Measurements from ENCODE around the gene SAMD5. TPM values are rescaled to one million over a fixed set of nuclear protein-coding genes. Genes with fewer than 3 reads are reported as not detected.

Gene SAMD5
- total and polyA plus RNA-seq, 2 experiments from 2014 or later = not detected

DNA sequence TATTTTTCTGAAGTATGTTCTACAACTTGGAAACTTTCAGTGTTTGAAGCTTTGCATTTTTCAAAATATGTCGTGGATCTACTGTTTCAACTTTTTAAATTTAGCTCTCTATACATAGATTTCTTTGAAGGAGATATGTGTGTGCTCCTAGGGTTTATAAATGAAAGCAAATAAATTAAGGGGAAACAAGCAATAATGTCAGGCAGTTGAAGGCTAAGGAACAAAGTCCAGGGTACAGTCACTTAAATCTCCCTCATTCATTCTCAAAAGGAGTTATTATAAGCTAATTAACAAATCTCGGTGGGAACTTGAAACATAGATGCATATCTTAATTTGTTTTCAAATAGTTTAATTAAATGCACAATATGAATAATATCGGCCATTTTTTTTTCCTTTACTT is 79.4 kb downstream of the SAMD5 start:
- Histone ChIP-seq H3K27ac (no peak overlapping the region), H3K79me2 (ENCODE audit: insufficient read depth) (no peaks in the 10 kb centered on the region), H2AFZ (no peak overlapping the region), H3K9me3 (ENCODE audit: low read depth) (no peaks in the 10 kb centered on the region), H3K9ac (no peak overlapping the region), H3K4me2 (ENCODE audit: unreplicated experiment) (no peak overlapping the region), H4K20me1 (ENCODE audit: insufficient read depth) (no peaks in the 10 kb centered on the region), H3K4me3 (no peak overlapping the region), H3K9me2 (ENCODE audit: insufficient read depth) (no peaks in the 10 kb centered on the region), H3F3A (ENCODE audit: insufficient read depth) (no peaks in the 10 kb centered on the region), H3K36me3 (ENCODE audit: low read depth) (no peaks in the 10 kb centered on the region), H3K4me1 (ENCODE audit: insufficient read depth) (no peaks in the 10 kb centered on the region), H3K27me3 (replicated peaks; ENCODE audit: insufficient read depth) (no peaks in the 10 kb centered on the region)
- 56 to 64% methylated on average over 3 of the region's 3 CpGs for WGBS, 2 experiments (ENCODE audit: low coverage in 1 of 2, low lambda C conversion rate in 2 of 2, missing lambda C conversion rate in 2 of 2)
- no peak for DNase-seq
- no peak for TF ChIP-seq EZH2 (IDR thresholded peaks at IDR 0.05; ENCODE audit: insufficient read depth, poor library complexity, severe bottlenecking)
- TF ChIP-seq EZH2phosphoT487 (IDR thresholded peaks at IDR 0.05; ENCODE audit: insufficient read depth, low read depth) = no peak
- in situ Hi-C loops (cut with MboI) = no loop called here

DNA sequence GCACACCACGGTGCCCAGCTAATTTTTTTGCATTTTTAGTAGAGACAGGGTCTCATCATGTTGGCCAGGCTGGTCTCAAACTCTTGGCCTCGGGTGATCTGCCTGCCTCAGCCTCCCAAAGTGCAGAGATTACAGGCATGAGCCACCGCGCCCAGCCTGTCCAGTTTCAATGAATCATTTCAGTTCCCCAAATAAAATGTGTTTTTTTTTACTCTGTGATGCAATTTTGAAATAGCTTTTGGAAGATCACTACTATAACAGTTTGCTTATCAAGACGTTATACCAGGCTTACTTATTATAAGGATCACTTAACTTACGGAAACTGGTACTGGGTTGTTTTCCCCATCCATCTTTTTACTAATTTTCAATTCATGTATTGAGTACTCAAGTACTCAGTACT is 80.0 kb downstream of the SAMD5 start:
- no peak for DNase-seq

DNA sequence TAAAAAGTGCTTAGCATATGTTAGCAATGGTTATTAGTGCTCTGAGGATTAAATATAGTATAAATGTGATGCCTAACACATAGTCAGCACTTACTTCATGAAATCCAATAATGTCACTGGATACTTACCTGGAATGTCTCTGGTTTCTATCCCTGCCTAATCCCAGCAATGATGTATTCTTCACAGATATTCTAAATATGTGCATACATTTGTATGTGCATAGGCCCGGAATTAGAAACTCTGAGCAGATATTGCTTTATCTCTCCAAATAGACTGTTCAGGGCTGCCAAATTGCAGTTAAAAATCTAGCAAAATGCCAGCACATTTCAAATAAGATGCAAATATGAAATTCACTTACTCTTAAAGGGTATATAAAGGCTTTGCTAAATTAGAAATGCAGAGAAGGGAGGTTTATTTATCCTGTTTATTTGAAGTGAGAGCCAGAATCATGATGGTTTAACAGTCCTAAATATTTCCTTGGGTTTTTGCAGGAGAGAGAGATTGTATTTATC is 81.3 kb downstream of the SAMD5 start:
- TF ChIP-seq EZH2phosphoT487 (IDR thresholded peaks at IDR 0.05; ENCODE audit: insufficient read depth, low read depth) (no peak), EZH2 (IDR thresholded peaks at IDR 0.05; ENCODE audit: insufficient read depth, poor library complexity, severe bottlenecking) (no peak)
- no peaks in the 10 kb centered on the region for H4K20me1 ChIP-seq (ENCODE audit: insufficient read depth)
- H3K9ac ChIP-seq = no peak overlapping the region
- H3K9me3 ChIP-seq (ENCODE audit: low read depth) = no peaks in the 10 kb centered on the region
- H3K27me3 ChIP-seq (replicated peaks; ENCODE audit: insufficient read depth) = no peaks in the 10 kb centered on the region
- H3F3A ChIP-seq (ENCODE audit: insufficient read depth) = no peaks in the 10 kb centered on the region
- DNase-seq = no peak
- H3K27ac ChIP-seq = no peak overlapping the region
- H3K36me3 ChIP-seq (ENCODE audit: low read depth) = no peaks in the 10 kb centered on the region
- H3K4me1 ChIP-seq (ENCODE audit: insufficient read depth) = no peaks in the 10 kb centered on the region
- no peak overlapping the region for H3K4me3 ChIP-seq
- WGBS, 2 experiments (ENCODE audit: low coverage in 1 of 2, low lambda C conversion rate in 2 of 2, missing lambda C conversion rate in 2 of 2) = 21 to 30% methylated on average over 1 of the region's 1 CpG
- no peak overlapping the region for H2AFZ ChIP-seq
- H3K4me2 ChIP-seq (ENCODE audit: unreplicated experiment) = no peak overlapping the region
- no peaks in the 10 kb centered on the region for H3K9me2 ChIP-seq (ENCODE audit: insufficient read depth)
- in situ Hi-C loops (cut with MboI) = no loop called here
- no peaks in the 10 kb centered on the region for H3K79me2 ChIP-seq (ENCODE audit: insufficient read depth)

More for the DNA sequence above, 80.0 kb downstream of the SAMD5 start:
- Histone ChIP-seq H3K27me3 (replicated peaks; ENCODE audit: insufficient read depth) (no peaks in the 10 kb centered on the region), H3K9ac (no peak overlapping the region), H3K4me2 (ENCODE audit: unreplicated experiment) (no peak overlapping the region), H3K9me3 (ENCODE audit: low read depth) (no peaks in the 10 kb centered on the region), H3K4me1 (ENCODE audit: insufficient read depth) (no peaks in the 10 kb centered on the region), H3K4me3 (no peak overlapping the region), H3K36me3 (ENCODE audit: low read depth) (no peaks in the 10 kb centered on the region), H3K27ac (no peak overlapping the region), H4K20me1 (ENCODE audit: insufficient read depth) (no peaks in the 10 kb centered on the region), H3F3A (ENCODE audit: insufficient read depth) (no peaks in the 10 kb centered on the region), H3K9me2 (ENCODE audit: insufficient read depth) (no peaks in the 10 kb centered on the region), H2AFZ (no peak overlapping the region), H3K79me2 (ENCODE audit: insufficient read depth) (no peaks in the 10 kb centered on the region)
- 7 to 14% methylated on average over 6 of the region's 6 CpGs for WGBS, 2 experiments (ENCODE audit: low coverage in 1 of 2, low lambda C conversion rate in 2 of 2, missing lambda C conversion rate in 2 of 2)
- in situ Hi-C loops (cut with MboI) = no loop called here
- no peak for TF ChIP-seq EZH2phosphoT487 (IDR thresholded peaks at IDR 0.05; ENCODE audit: insufficient read depth, low read depth)
- TF ChIP-seq EZH2 (IDR thresholded peaks at IDR 0.05; ENCODE audit: insufficient read depth, poor library complexity, severe bottlenecking) = no peak

DNA sequence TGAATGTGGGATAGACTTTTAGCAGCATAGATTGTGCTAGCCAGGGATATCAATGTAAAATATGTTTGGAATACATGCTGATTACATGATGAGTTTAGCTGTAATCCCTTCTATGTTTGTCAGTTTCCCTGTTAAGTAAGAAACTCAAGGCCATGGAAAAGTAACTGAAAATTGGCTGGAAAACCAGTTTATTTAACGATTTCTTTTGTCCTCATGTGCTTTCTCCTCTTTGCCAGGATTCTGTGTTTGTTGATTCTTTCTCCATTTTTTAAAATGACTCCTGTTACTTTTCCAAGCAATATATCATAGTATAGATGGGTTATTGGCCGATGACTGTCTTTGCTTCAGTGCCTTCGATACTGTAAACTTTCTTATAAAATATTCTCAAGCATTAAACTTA is 87.5 kb downstream of the SAMD5 start:
- DNase-seq = no peak
- H2AFZ ChIP-seq = no peak overlapping the region
- no peak overlapping the region for H3K4me2 ChIP-seq (ENCODE audit: unreplicated experiment)
- WGBS, 2 experiments (ENCODE audit: low coverage in 1 of 2, low lambda C conversion rate in 2 of 2, missing lambda C conversion rate in 2 of 2) = 17 to 25% methylated on average over 3 of the region's 3 CpGs
- H3K9me3 ChIP-seq (ENCODE audit: low read depth) = no peaks in the 10 kb centered on the region
- H3K9me2 ChIP-seq (ENCODE audit: insufficient read depth) = no peaks in the 10 kb centered on the region
- H3K27ac ChIP-seq = no peak overlapping the region
- H3K9ac ChIP-seq = no peak overlapping the region
- H3K4me1 ChIP-seq (ENCODE audit: insufficient read depth) = no peaks in the 10 kb centered on the region
- H3K36me3 ChIP-seq (ENCODE audit: low read depth) = no peaks in the 10 kb centered on the region
- H3K27me3 ChIP-seq (replicated peaks; ENCODE audit: insufficient read depth) = no peaks in the 10 kb centered on the region
- TF ChIP-seq EZH2 (IDR thresholded peaks at IDR 0.05; ENCODE audit: insufficient read depth, poor library complexity, severe bottlenecking) = no peak
- no peak for TF ChIP-seq EZH2phosphoT487 (IDR thresholded peaks at IDR 0.05; ENCODE audit: insufficient read depth, low read depth)
- H3K79me2 ChIP-seq (ENCODE audit: insufficient read depth) = no peaks in the 10 kb centered on the region
- H4K20me1 ChIP-seq (ENCODE audit: insufficient read depth) = no peaks in the 10 kb centered on the region
- H3K4me3 ChIP-seq = no peak overlapping the region
- H3F3A ChIP-seq (ENCODE audit: insufficient read depth) = no peaks in the 10 kb centered on the region
- in situ Hi-C loops (cut with MboI) = no loop called here
